H1 (cell line): ENCODE measurements around the gene NAGLU. TPM values are rescaled to one million over a fixed set of nuclear protein-coding genes. Genes with fewer than 3 reads are reported as not detected.

Experiments used
- CTCF ChIA-PET: fragments of 300-600 bp; sonication (Branson Sonifier 250); formaldehyde crosslinking; loops from one replicate; lab custom pipeline; 2021; ENCODE audit not compliant: partially characterized antibody; lab: Charles Lee
- POLR2A ChIA-PET: fragments of 300-600 bp; sonication (Branson Sonifier 250); formaldehyde crosslinking; loops from one replicate; lab custom pipeline; 2021; ENCODE audit warnings: inconsistent platforms; ENCODE audit not compliant: partially characterized antibody; lab: Charles Lee
- DNase-seq, 2 experiments: peaks; one replicate each; pipeline versions ENCODE4 v3.0.0 to v3.0.0-alpha.2; 2010 to 2022; ENCODE audit warnings: low spot score in 2 of 2, low read depth in 1 of 2, mixed read lengths in 1 of 2
- FAIRE-seq: peaks from 2 replicates; lab custom pipeline; 2011; peaks lifted over from hg19 to GRCh38; lab: Jason Lieb, UNC
- H2AFZ ChIP-seq: 2 replicates; pipeline ENCODE4 v1.8.1; 2012; ENCODE audit warnings: low read length, inconsistent platforms
- H2AK5ac ChIP-seq: 2 replicates; pipeline ENCODE4 v1.6.1; 2013; ENCODE audit warnings: low read depth, low read length
- H2BK120ac ChIP-seq: replicated peaks from 2 replicates; pipeline ENCODE3; 2013; ENCODE audit warnings: low read depth, low read length, inconsistent platforms
- H2BK12ac ChIP-seq: 2 replicates; pipeline ENCODE4 v1.6.1; 2013; ENCODE audit warnings: low read depth, low read length
- H2BK15ac ChIP-seq: 2 replicates; pipeline ENCODE4 v1.6.1; 2013; ENCODE audit warnings: low read length
- H2BK20ac ChIP-seq: 2 replicates; pipeline ENCODE4 v1.6.1; 2013; ENCODE audit warnings: low read length
- H2BK5ac ChIP-seq: 2 replicates; pipeline ENCODE4 v1.6.1; 2013; ENCODE audit warnings: low read depth, low read length
- H3K14ac ChIP-seq: 2 replicates; pipeline ENCODE4 v1.6.1; 2013; ENCODE audit warnings: inconsistent platforms; ENCODE audit not compliant: insufficient read length
- H3K18ac ChIP-seq: 2 replicates; pipeline ENCODE4 v1.6.1; 2013; ENCODE audit warnings: low read length; ENCODE audit errors: extremely low read depth
- H3K23ac ChIP-seq: 2 replicates; pipeline ENCODE4 v1.6.1; 2013; ENCODE audit warnings: inconsistent platforms; ENCODE audit not compliant: insufficient read length
- H3K23me2 ChIP-seq: 2 replicates; pipeline ENCODE4 v1.6.1; 2013; ENCODE audit warnings: low read depth, low read length
- H3K27ac ChIP-seq: 2 replicates; pipeline ENCODE4 v1.6.1; 2011; ENCODE audit warnings: low read depth, low read length, inconsistent platforms
- H3K27me3 ChIP-seq, 4 experiments: replicated peaks in 1 of 4; 1 replicate in 1 of 4; 2 replicates in 3 of 4; pipeline versions ENCODE4 v1.6.1 to v1.8.1; 2011 to 2013; ENCODE audit warnings: low read length in 3 of 4, mild to moderate bottlenecking in 3 of 4, inconsistent platforms in 2 of 4, mixed read lengths in 2 of 4, moderate library complexity in 1 of 4; ENCODE audit not compliant: control insufficient read depth in 3 of 4, insufficient read depth in 3 of 4; ENCODE audit errors: extremely low read depth in 1 of 4
- H3K36me3 ChIP-seq, 4 experiments: 2 replicates each; pipeline versions ENCODE4 v1.6.1 to v1.8.1; 2011 to 2013; ENCODE audit warnings: mild to moderate bottlenecking in 4 of 4, low read length in 3 of 4, moderate library complexity in 2 of 4, control low read depth in 1 of 4, inconsistent platforms in 1 of 4; ENCODE audit not compliant: insufficient read depth in 4 of 4, control insufficient read depth in 2 of 4
- H3K4ac ChIP-seq: replicated peaks from 2 replicates; pipeline ENCODE3; 2013; ENCODE audit warnings: low read length, low read depth, mixed read lengths, inconsistent platforms; ENCODE audit not compliant: insufficient read length
- H3K4me1 ChIP-seq, 4 experiments: replicated peaks in 1 of 4; 1 replicate in 1 of 4; 2 replicates in 3 of 4; pipeline versions ENCODE4 v1.6.1 to v1.8.1; 2011 to 2013; ENCODE audit warnings: low read length in 3 of 4, inconsistent platforms in 2 of 4, mixed read lengths in 1 of 4; ENCODE audit not compliant: insufficient read depth in 4 of 4, control insufficient read depth in 3 of 4
- H3K4me2 ChIP-seq, 2 experiments: 2 replicates each; pipeline versions ENCODE4 v1.6.1 to v1.8.1; 2011 to 2013; ENCODE audit warnings: low read depth in 2 of 2, low read length in 2 of 2, control low read depth in 1 of 2, inconsistent platforms in 1 of 2, mild to moderate bottlenecking in 1 of 2; ENCODE audit not compliant: insufficient read depth in 1 of 2
- H3K4me3 ChIP-seq, 4 experiments: fragments of 200-600, 300-600 bp in 1 of 4; sonication (generic), shearing (Covaris generic), sonication (Bioruptor Twin) in 1 of 4; 2 replicates each; pipeline versions ENCODE4 v1.5.1 to v1.8.1; 2011 to 2016; ENCODE audit warnings: low read length in 4 of 4, low read depth in 3 of 4, control low read depth in 2 of 4, inconsistent platforms in 2 of 4, mild to moderate bottlenecking in 2 of 4, mixed read lengths in 1 of 4, moderate library complexity in 1 of 4; ENCODE audit not compliant: insufficient read depth in 2 of 4; ENCODE audit errors: extremely low read depth in 1 of 4
- H3K56ac ChIP-seq: replicated peaks from 2 replicates; pipeline ENCODE3; 2013; ENCODE audit warnings: low read depth, mild to moderate bottlenecking, mixed read lengths, low read length, inconsistent platforms; ENCODE audit not compliant: insufficient read length
- H3K79me1 ChIP-seq: 2 replicates; pipeline ENCODE4 v1.6.1; 2013; ENCODE audit warnings: low read depth, low read length, control low read depth
- H3K79me2 ChIP-seq, 2 experiments: 2 replicates each; pipeline versions ENCODE4 v1.6.1 to v1.8.1; 2012 to 2013; ENCODE audit warnings: low read length in 2 of 2, mild to moderate bottlenecking in 2 of 2, inconsistent platforms in 1 of 2; ENCODE audit not compliant: insufficient read depth in 2 of 2, control insufficient read depth in 1 of 2
- H3K9ac ChIP-seq, 4 experiments: replicated peaks in 1 of 4; 1 replicate in 1 of 4; 2 replicates in 3 of 4; pipeline versions ENCODE4 v1.6.1 to v1.8.1; 2011 to 2013; ENCODE audit warnings: low read depth in 3 of 4, low read length in 3 of 4, control low read depth in 2 of 4, mild to moderate bottlenecking in 2 of 4, moderate library complexity in 2 of 4, inconsistent platforms in 1 of 4; ENCODE audit errors: extremely low read depth in 1 of 4
- H3K9me3 ChIP-seq, 2 experiments: 2 replicates each; pipeline versions ENCODE4 v1.6.1 to v1.8.1; 2012 to 2013; ENCODE audit warnings: mild to moderate bottlenecking in 2 of 2, moderate library complexity in 2 of 2, control low read depth in 1 of 2, inconsistent platforms in 1 of 2, low read depth in 1 of 2, low read length in 1 of 2, mixed read lengths in 1 of 2; ENCODE audit not compliant: insufficient read depth in 2 of 2
- H4K20me1 ChIP-seq, 2 experiments: replicated peaks in 1 of 2; 2 replicates each; pipeline versions ENCODE3 to v1.8.1; 2011 to 2013; ENCODE audit warnings: inconsistent platforms in 2 of 2, low read length in 2 of 2, mild to moderate bottlenecking in 1 of 2; ENCODE audit not compliant: insufficient read depth in 2 of 2, control insufficient read depth in 1 of 2
- H4K5ac ChIP-seq: 2 replicates; pipeline ENCODE4 v1.6.1; 2013; ENCODE audit warnings: low read length, low read depth, mixed read lengths, inconsistent platforms; ENCODE audit not compliant: insufficient read length
- H4K8ac ChIP-seq: 2 replicates; pipeline ENCODE4 v1.8.0; 2013; ENCODE audit warnings: mild to moderate bottlenecking, moderate library complexity, low read length, inconsistent platforms; ENCODE audit not compliant: insufficient read depth; ENCODE audit errors: extremely low read depth
- H4K91ac ChIP-seq: replicated peaks from 2 replicates; pipeline ENCODE3; 2013; ENCODE audit warnings: low read length, mixed read lengths, inconsistent platforms; ENCODE audit not compliant: insufficient read length
- BCL11A ChIP-seq, 2 experiments: IDR thresholded peaks; one replicate each; pipeline ENCODE4 v1.6.1; 2011; ENCODE audit warnings: low read depth in 2 of 2, low read length in 2 of 2, mild to moderate bottlenecking in 2 of 2
- CBX5 ChIP-seq: fragments of 300-800, 300-1000 bp; sonication (generic); IDR thresholded peaks from 2 replicates; pipeline ENCODE4 v1.7.1; 2016; ENCODE audit warnings: antibody characterized with exemption, low read length, low read depth
- CHD2 ChIP-seq: IDR thresholded peaks from 2 replicates; pipeline ENCODE4 v1.6.1; 2012; ENCODE audit warnings: low read length, improper control_type of control experiment
- EP300 ChIP-seq, 2 experiments: IDR thresholded peaks; 1 replicate in 1 of 2; 2 replicates in 1 of 2; pipeline ENCODE4 v1.6.1; 2011 to 2012; ENCODE audit warnings: low read depth in 2 of 2, low read length in 2 of 2, mild to moderate bottlenecking in 2 of 2, borderline replicate concordance in 1 of 2, inconsistent platforms in 1 of 2, moderate library complexity in 1 of 2
- JUND ChIP-seq: IDR thresholded peaks from 2 replicates; pipeline ENCODE4 v1.6.1; 2011; ENCODE audit warnings: mild to moderate bottlenecking, improper control_type of control experiment, low read length
- MAFK ChIP-seq: IDR thresholded peaks from 2 replicates; pipeline ENCODE4 v1.6.1; 2012; ENCODE audit warnings: low read depth, mild to moderate bottlenecking, improper control_type of control experiment, low read length
- NRF1 ChIP-seq: IDR thresholded peaks from 2 replicates; pipeline ENCODE4 v1.6.1; 2011; ENCODE audit warnings: mild to moderate bottlenecking, low read depth, low read length, improper control_type of control experiment
- POU5F1 ChIP-seq: IDR thresholded peaks from 2 replicates; pipeline ENCODE4 v1.6.1; 2011; ENCODE audit warnings: low read depth, mild to moderate bottlenecking, low read length, moderate library complexity
- RNF2 ChIP-seq: fragments of 200-900, 300-1000 bp; sonication (generic); IDR thresholded peaks from 2 replicates; pipeline ENCODE4 v1.7.1; 2016; ENCODE audit warnings: borderline replicate concordance, low read depth, mild to moderate bottlenecking, antibody characterized with exemption, low read length; ENCODE audit not compliant: poor library complexity, severe bottlenecking; ENCODE audit errors: missing control alignments
- TBP ChIP-seq: IDR thresholded peaks from 2 replicates; pipeline ENCODE4 v1.6.1; 2011; ENCODE audit warnings: low read depth, low read length, improper control_type of control experiment
- ZNF274 ChIP-seq: IDR thresholded peaks from 2 replicates; pipeline ENCODE4 v1.7.0; 2012; ENCODE audit warnings: low read length, borderline replicate concordance; ENCODE audit errors: extremely low read depth
- WGBS, 2 experiments: shearing (Covaris generic) in 1 of 2; methylation state at CpG; one replicate each; pipeline versions ENCODE4 v1.1.6 to v1.1.7; 2013 to 2015; ENCODE audit warnings: low lambda C conversion rate in 2 of 2, mixed read lengths in 2 of 2, inconsistent platforms in 1 of 2, low coverage in 1 of 2, missing lambda C conversion rate in 1 of 2; ENCODE audit not compliant: insufficient replicate concordance in 2 of 2, insufficient coverage in 1 of 2, insufficient read length in 1 of 2; ENCODE audit errors: extremely low coverage in 1 of 2, missing lambda C conversion rate in 1 of 2; 5-methylcytosine and 5-hydroxymethylcytosine counted together
- polyA plus RNA-seq, 7 experiments: library from polyadenylated mRNA; depleted of rRNA in 3 of 7; stranded (reverse) in 5 of 7; unstranded in 2 of 7; fragments of >200 nt in 5 of 7; fragments of 200-250 nt in 2 of 7; gene quantifications; 1 replicate in 5 of 7; 2 replicates in 1 of 7; 4 replicates in 1 of 7; pipeline versions ENCODE4 v1.2.1 to v1.2.3, GENCODE V29; 2011 to 2013; ENCODE audit warnings: missing spikeins in 2 of 7, mixed read lengths in 2 of 7
- total RNA-seq: library from RNA; stranded (reverse); fragmentation: NEBNext Ultra II Directional; extraction: Animal tissue kit (Norgen Biotek cat#: 25700); gene quantifications from 2 replicates; pipeline ENCODE4 v1.2.1, GENCODE V29; 2021

Gene NAGLU
- total and polyA plus RNA-seq, 2 of the 8 experiments (the other 6 are each of a cell fraction or from before 2014, with no cell fraction given): 21.3 to 21.6 TPM

DNA sequence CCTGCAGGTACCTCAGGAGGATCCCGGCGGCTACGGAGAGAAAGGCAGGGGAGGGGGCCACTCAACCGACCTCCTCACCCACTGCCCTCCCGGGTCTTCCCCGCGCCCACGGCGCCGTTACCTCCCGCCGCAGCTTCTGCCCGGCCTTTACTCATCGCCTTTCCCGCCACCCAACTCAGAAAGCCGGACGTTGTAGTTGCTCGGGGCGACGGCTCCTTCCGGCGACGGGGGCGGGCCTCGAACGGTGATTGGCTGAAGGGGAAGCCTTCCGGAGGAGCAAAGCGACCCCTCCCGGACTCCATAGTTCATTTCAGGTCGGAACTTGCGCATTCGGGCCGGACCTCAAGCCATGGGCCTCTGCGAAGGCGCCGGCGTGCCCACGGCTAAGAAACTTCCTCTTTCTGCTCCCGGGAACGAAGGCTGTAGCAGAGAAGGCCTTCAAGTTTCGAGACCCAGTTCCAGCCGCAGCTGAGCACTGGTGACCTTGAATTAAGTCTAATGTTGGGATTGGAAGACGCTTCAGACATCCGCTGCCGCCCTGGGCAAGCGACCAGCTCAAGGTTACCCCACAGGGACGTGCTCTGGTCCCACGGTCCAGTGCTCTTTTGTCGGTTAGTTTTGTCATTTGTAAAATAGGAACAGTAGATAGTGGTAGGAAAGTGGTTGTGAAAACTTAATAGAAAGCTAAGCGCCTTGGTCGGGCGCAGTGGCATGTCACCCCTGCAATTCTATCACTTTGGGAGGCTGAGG, 41.7 kb downstream of the NAGLU start, which contains the start of gene PSMC3IP:
Gene PSMC3IP (minus strand): TSS at position 198 of the 750 bp plus-strand sequence. CDS start 43 bp downstream, at position 155.
- peaks cover 9% of the 10 kb centered on the region for H3K23me2 ChIP-seq
- H3K9me3 ChIP-seq: no peaks in the 10 kb centered on the region
- no peaks in the 10 kb centered on the region for H3K27me3 ChIP-seq
- H2AK5ac ChIP-seq: no peak within 1 kb of the TSS
- H2BK120ac ChIP-seq: no peak within 1 kb of the TSS
- H3K23ac ChIP-seq: no peak within 1 kb of the TSS
- H3K4me1 ChIP-seq: no peaks in the 10 kb centered on the region
- peak within 1 kb of the TSS; percentile 13 for H3K56ac ChIP-seq
- no peak within 1 kb of the TSS; the same call in 1 of the 2 replicates for H2BK15ac ChIP-seq
- peak within 1 kb of the TSS; percentile 62 for H4K91ac ChIP-seq
- H3K4ac ChIP-seq: peak within 1 kb of the TSS; percentile 71
- peaks cover 0 to 1% of the 10 kb centered on the region in 2 experiments for H4K20me1 ChIP-seq
- H3K27ac ChIP-seq: peak within 1 kb of the TSS; percentile 79
- peak within 1 kb of the TSS; percentile 77 to 87 for H3K4me2 ChIP-seq
- no peaks in the 10 kb centered on the region for H3K79me1 ChIP-seq
- H2BK12ac ChIP-seq: no peak within 1 kb of the TSS
- no peak within 1 kb of the TSS for H2BK20ac ChIP-seq
- peak within 1 kb of the TSS; percentile 89 for H4K5ac ChIP-seq
- no peak for FAIRE-seq
- peak within 1 kb of the TSS; percentile 96 for H4K8ac ChIP-seq
- WGBS, 2 experiments: 1% methylated on average over 51 of the region's 52 CpGs; no CpG with 5 or more reads in 1 of the 2 experiments
- H3K9ac ChIP-seq: peak within 1 kb of the TSS; percentile 78 to 94 (median 88)
- no peak within 1 kb of the TSS for H3K14ac ChIP-seq
- H3K36me3 ChIP-seq: peaks cover 27 to 41% (median 32%) of the 10 kb centered on the region in 4 experiments
- H3K79me2 ChIP-seq: peaks cover 0 to 19% of the 10 kb centered on the region in 2 experiments; a peak in 2 of 4 replicates
- ChIA-PET POLR2A (interaction anchor here (0.6 to 7.0 kb wide), 22 partner anchors 9 to 560 kb away, joined by 3 to 74 read pairs (median 4); partner anchors contain the start of genes CNTD1, COA3, COASY and DNAJC7), CTCF (interaction anchor here (0.6 to 3.9 kb wide), 46 partner anchors 8 to 252 kb away, joined by 3 to 32 read pairs (median 5); partner anchors contain the start of genes BECN1, CNTD1, COA3 and HSD17B1)
- peak within 1 kb of the TSS; percentile 80 to 99 (median 90) for H3K4me3 ChIP-seq
- H2BK5ac ChIP-seq: peak within 1 kb of the TSS; percentile 84; the same call in 1 of the 2 replicates
- DNase-seq: peak; percentile 84 to 94
- H3K18ac ChIP-seq: peak within 1 kb of the TSS; percentile 98
- H2AFZ ChIP-seq: peak within 1 kb of the TSS; percentile 38; the same call in 1 of the 2 replicates
- TF ChIP-seq CBX5 (no peak), JUND (no peak), RNF2 (no peak), POU5F1 (no peak), EP300 (IDR thresholded peaks at IDR 0.05; ENCODE audit: borderline replicate concordance in 1 of 2, low read depth in 2 of 2, low read length in 2 of 2) (no peak), MAFK (no peak), CHD2 (0 out of 2 replicates have a peak, but pooled peaks have one; percentile 10), NRF1 (no peak; the same call in 1 of the 2 replicates), TBP (peak; percentile 73), BCL11A (IDR thresholded peaks at IDR 0.05; ENCODE audit: low read depth in 2 of 2, low read length in 2 of 2) (no peak), ZNF274 (no peak)
